GM12878 (cell line): ENCODE results near the gene PTPN12. TPM values are rescaled to one million over a fixed set of nuclear protein-coding genes. Genes with fewer than 3 reads are reported as not detected.

Source experiments
- CEBPB ChIP-seq, 2 experiments: fragments of 150-350 bp in 1 of 2; IDR thresholded peaks; 2 replicates each; pipeline ENCODE4 v1.6.1; 2012 to 2014; ENCODE audit warnings: low read depth in 2 of 2, low read length in 2 of 2, borderline replicate concordance in 1 of 2, inconsistent platforms in 1 of 2
- ESRRA ChIP-seq: IDR thresholded peaks from 2 replicates; pipeline ENCODE4 v1.6.1; 2012; ENCODE audit warnings: mild to moderate bottlenecking, low read length, improper control_type of control experiment
- HDGF ChIP-seq: fragments of 450-650 bp; IDR thresholded peaks from 2 replicates; pipeline ENCODE4 v1.6.1; 2016; ENCODE audit warnings: antibody characterized with exemption
- KDM1A ChIP-seq: fragments of 200-600 bp; sonication (generic); IDR thresholded peaks from 2 replicates; pipeline ENCODE4 v1.6.1; 2016; ENCODE audit warnings: borderline replicate concordance
- POLR2AphosphoS5 ChIP-seq: IDR thresholded peaks from 2 replicates; pipeline ENCODE4 v1.6.1; 2011; ENCODE audit warnings: mild to moderate bottlenecking, low read length, inconsistent platforms
- POU2F2 ChIP-seq: IDR thresholded peaks from 3 replicates; pipeline ENCODE4 v1.6.1; 2011; ENCODE audit warnings: low read depth, mild to moderate bottlenecking, low read length, borderline replicate concordance
- RB1 ChIP-seq: fragments of 450-650 bp; formaldehyde crosslinking; IDR thresholded peaks from 2 replicates; pipeline ENCODE4 v1.6.1; 2017; ENCODE audit warnings: mild to moderate bottlenecking, borderline replicate concordance
- SMAD5 ChIP-seq: IDR thresholded peaks from 2 replicates; pipeline ENCODE4 v1.6.1; 2016; ENCODE audit warnings: antibody characterized with exemption, low read depth
- SPI1 ChIP-seq: IDR thresholded peaks from 2 replicates; pipeline ENCODE4 v1.6.1; 2011; ENCODE audit warnings: low read depth, mild to moderate bottlenecking, low read length, moderate library complexity, borderline replicate concordance; ENCODE audit not compliant: insufficient read depth
- SUPT20H ChIP-seq: IDR thresholded peaks from 2 replicates; pipeline ENCODE4 v1.6.1; 2011; ENCODE audit warnings: low read depth, mild to moderate bottlenecking, low read length, moderate library complexity, borderline replicate concordance; ENCODE audit not compliant: control insufficient read depth
- TCF12 ChIP-seq: IDR thresholded peaks from 2 replicates; pipeline ENCODE4 v1.6.1; 2011; ENCODE audit warnings: low read depth, mild to moderate bottlenecking, low read length
- ZNF207 ChIP-seq: fragments of 450-650 bp; IDR thresholded peaks from 2 replicates; pipeline ENCODE4 v1.6.1; 2014; ENCODE audit warnings: antibody characterized with exemption, mild to moderate bottlenecking, borderline replicate concordance
- polyA plus RNA-seq, 11 experiments: library from polyadenylated mRNA; depleted of rRNA in 4 of 11; unstranded in 6 of 11; stranded (reverse) in 5 of 11; fragments of >200 nt; fragmentation: Nextera tagmentation in 4 of 11; fragmentation: Illumina TruSeq in 1 of 11; extraction: Ambion mirVana in 4 of 11; extraction: Trizol in 1 of 11; gene quantifications; 1 replicate in 1 of 11; 2 replicates in 10 of 11; pipeline versions ENCODE4 v1.2.1 to v1.2.3, GENCODE V29; 2011 to 2016; ENCODE audit warnings: inconsistent platforms in 2 of 11, missing spikeins in 2 of 11, low read depth in 1 of 11
- total RNA-seq, 4 experiments: library from RNA; depleted of rRNA in 3 of 4; stranded (reverse); fragments of >200 nt in 3 of 4; fragmentation: Illumina TruSeq in 1 of 4; extraction: Trizol in 1 of 4; gene quantifications; 2 replicates each; pipeline versions ENCODE4 v1.2.1 to v1.2.3, GENCODE V29; 2013 to 2021
- TF ChIP-seq, protein P1 (sequence below): fragments of 450-650 bp; IDR thresholded peaks from 2 replicates; pipeline ENCODE4 v1.6.1; 2017; ENCODE audit warnings: antibody characterized with exemption, mild to moderate bottlenecking, moderate library complexity
- TF ChIP-seq, protein P2 (sequence below): fragments of 450-650 bp; IDR thresholded peaks from 2 replicates; pipeline ENCODE4 v1.6.1; 2016; ENCODE audit warnings: mild to moderate bottlenecking
- TF ChIP-seq, protein P3 (sequence below): IDR thresholded peaks from 2 replicates; pipeline ENCODE4 v1.6.1; 2012; ENCODE audit warnings: mild to moderate bottlenecking, low read depth, low read length
- TF ChIP-seq, protein P4 (sequence below): fragments of 450-650 bp; IDR thresholded peaks from 2 replicates; pipeline ENCODE4 v1.6.1; 2017; ENCODE audit warnings: mild to moderate bottlenecking

Gene PTPN12
- total and polyA plus RNA-seq, 10 of the 15 experiments (the other 5 are each of a cell fraction or from before 2014, with no cell fraction given) = 6.6 to 52.9 (median 17.4) TPM

DNA sequence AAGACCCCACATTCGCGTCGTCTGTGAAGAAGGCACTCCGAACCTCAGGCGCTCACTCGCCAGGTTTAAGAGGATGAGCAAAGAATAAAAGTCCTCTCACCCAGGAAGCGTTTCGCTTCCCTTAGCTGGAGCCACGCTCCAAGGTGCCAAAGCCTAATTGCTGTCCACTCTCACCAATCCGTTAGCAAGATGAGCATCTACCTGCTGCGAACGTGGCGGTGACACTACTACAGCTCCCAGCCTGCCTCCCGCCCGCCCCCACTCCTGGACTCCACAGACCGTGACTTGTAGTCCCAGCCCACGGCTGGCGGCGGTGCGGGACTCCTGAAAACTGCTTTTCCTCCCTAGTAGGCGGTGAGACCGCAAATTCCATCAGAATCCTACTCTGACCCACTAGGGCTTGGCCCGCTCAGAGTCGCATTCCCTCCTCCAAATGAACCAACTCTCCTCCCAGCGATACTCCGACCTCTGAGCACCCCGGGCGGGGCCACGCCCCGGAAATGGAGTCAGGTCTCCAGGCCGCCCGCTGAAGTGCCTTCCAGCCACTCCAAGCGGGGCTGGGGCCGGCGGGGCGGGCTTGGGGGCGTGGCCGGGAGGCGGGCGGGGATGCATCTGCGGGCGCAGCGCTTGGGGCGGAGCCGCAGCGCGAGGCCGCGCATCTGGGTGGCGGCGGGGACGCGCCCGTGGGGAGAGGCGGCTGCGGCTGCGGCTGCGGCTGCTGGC is 521 bp upstream of the PTPN12 start (continued):
- TF ChIP-seq, protein P1, sequence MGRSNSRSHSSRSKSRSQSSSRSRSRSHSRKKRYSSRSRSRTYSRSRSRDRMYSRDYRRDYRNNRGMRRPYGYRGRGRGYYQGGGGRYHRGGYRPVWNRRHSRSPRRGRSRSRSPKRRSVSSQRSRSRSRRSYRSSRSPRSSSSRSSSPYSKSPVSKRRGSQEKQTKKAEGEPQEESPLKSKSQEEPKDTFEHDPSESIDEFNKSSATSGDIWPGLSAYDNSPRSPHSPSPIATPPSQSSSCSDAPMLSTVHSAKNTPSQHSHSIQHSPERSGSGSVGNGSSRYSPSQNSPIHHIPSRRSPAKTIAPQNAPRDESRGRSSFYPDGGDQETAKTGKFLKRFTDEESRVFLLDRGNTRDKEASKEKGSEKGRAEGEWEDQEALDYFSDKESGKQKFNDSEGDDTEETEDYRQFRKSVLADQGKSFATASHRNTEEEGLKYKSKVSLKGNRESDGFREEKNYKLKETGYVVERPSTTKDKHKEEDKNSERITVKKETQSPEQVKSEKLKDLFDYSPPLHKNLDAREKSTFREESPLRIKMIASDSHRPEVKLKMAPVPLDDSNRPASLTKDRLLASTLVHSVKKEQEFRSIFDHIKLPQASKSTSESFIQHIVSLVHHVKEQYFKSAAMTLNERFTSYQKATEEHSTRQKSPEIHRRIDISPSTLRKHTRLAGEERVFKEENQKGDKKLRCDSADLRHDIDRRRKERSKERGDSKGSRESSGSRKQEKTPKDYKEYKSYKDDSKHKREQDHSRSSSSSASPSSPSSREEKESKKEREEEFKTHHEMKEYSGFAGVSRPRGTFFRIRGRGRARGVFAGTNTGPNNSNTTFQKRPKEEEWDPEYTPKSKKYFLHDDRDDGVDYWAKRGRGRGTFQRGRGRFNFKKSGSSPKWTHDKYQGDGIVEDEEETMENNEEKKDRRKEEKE = no peak
- TF ChIP-seq POLR2AphosphoS5 (peak; percentile 91), HDGF (peak; percentile 52; the same call in 1 of the 2 replicates), SMAD5 (peak; percentile 76; the same call in 1 of the 2 replicates), SUPT20H (no peak), TCF12 (no peak), ZNF207 (no peak), SPI1 (no peak), POU2F2 (no peak), ESRRA (no peak), CEBPB (IDR thresholded peaks at IDR 0.05; ENCODE audit: borderline replicate concordance in 1 of 2, low read depth in 2 of 2, low read length in 2 of 2) (no peak), RB1 (peak; percentile 60; the same call in 1 of the 2 replicates), KDM1A (no peak)
- TF ChIP-seq, protein P2, sequence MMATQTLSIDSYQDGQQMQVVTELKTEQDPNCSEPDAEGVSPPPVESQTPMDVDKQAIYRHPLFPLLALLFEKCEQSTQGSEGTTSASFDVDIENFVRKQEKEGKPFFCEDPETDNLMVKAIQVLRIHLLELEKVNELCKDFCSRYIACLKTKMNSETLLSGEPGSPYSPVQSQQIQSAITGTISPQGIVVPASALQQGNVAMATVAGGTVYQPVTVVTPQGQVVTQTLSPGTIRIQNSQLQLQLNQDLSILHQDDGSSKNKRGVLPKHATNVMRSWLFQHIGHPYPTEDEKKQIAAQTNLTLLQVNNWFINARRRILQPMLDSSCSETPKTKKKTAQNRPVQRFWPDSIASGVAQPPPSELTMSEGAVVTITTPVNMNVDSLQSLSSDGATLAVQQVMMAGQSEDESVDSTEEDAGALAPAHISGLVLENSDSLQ = peak; percentile 65
- TF ChIP-seq, protein P3, sequence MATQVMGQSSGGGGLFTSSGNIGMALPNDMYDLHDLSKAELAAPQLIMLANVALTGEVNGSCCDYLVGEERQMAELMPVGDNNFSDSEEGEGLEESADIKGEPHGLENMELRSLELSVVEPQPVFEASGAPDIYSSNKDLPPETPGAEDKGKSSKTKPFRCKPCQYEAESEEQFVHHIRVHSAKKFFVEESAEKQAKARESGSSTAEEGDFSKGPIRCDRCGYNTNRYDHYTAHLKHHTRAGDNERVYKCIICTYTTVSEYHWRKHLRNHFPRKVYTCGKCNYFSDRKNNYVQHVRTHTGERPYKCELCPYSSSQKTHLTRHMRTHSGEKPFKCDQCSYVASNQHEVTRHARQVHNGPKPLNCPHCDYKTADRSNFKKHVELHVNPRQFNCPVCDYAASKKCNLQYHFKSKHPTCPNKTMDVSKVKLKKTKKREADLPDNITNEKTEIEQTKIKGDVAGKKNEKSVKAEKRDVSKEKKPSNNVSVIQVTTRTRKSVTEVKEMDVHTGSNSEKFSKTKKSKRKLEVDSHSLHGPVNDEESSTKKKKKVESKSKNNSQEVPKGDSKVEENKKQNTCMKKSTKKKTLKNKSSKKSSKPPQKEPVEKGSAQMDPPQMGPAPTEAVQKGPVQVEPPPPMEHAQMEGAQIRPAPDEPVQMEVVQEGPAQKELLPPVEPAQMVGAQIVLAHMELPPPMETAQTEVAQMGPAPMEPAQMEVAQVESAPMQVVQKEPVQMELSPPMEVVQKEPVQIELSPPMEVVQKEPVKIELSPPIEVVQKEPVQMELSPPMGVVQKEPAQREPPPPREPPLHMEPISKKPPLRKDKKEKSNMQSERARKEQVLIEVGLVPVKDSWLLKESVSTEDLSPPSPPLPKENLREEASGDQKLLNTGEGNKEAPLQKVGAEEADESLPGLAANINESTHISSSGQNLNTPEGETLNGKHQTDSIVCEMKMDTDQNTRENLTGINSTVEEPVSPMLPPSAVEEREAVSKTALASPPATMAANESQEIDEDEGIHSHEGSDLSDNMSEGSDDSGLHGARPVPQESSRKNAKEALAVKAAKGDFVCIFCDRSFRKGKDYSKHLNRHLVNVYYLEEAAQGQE = no peak; the same call in 1 of the 2 replicates
- TF ChIP-seq, protein P4, sequence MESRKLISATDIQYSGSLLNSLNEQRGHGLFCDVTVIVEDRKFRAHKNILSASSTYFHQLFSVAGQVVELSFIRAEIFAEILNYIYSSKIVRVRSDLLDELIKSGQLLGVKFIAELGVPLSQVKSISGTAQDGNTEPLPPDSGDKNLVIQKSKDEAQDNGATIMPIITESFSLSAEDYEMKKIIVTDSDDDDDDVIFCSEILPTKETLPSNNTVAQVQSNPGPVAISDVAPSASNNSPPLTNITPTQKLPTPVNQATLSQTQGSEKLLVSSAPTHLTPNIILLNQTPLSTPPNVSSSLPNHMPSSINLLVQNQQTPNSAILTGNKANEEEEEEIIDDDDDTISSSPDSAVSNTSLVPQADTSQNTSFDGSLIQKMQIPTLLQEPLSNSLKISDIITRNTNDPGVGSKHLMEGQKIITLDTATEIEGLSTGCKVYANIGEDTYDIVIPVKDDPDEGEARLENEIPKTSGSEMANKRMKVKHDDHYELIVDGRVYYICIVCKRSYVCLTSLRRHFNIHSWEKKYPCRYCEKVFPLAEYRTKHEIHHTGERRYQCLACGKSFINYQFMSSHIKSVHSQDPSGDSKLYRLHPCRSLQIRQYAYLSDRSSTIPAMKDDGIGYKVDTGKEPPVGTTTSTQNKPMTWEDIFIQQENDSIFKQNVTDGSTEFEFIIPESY = no peak
